ENCODE measurements around the gene CPNE9.
A peak's percentile ranks its signal among the peaks of the same experiment; 100 is the strongest.

Gene CPNE9, protein sequence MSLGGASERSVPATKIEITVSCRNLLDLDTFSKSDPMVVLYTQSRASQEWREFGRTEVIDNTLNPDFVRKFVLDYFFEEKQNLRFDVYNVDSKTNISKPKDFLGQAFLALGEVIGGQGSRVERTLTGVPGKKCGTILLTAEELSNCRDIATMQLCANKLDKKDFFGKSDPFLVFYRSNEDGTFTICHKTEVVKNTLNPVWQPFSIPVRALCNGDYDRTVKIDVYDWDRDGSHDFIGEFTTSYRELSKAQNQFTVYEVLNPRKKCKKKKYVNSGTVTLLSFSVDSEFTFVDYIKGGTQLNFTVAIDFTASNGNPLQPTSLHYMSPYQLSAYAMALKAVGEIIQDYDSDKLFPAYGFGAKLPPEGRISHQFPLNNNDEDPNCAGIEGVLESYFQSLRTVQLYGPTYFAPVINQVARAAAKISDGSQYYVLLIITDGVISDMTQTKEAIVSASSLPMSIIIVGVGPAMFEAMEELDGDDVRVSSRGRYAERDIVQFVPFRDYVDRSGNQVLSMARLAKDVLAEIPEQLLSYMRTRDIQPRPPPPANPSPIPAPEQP

DNA sequence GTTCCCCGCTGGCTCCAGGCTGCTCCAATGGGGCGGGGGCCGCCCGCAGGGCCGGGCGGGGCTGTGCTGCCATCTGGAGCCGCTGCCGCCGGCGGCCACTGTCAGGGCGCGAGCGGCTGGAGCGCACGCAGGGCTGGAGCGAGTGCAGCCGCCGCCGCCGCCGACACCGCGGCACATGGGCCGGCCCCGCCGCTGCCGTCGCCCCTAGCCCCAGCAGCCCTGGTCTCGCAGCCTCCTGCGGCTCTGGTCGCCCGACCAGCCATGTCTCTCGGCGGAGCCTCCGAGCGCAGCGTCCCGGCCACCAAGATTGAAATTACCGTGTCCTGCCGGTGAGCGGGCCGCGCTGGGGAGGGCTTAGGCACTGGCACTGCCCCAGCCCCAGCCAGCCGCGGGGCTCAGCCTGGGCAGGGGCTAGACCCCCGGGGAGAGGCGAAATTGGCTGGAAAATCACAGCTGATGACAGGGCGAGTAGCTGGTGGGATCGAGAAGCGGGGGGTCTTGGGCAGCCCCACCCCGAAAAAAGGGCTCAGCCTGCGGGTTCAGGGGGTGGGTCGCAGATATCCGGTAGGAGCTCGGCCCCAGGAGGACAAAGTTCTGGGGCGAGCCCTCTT lies at the start of gene CPNE9:
TSS of gene CPNE9 (plus strand) at position 98 of the 611 bp plus-strand sequence. CDS start at position 262, 164 bp downstream.
- Histone ChIP-seq H3K36me3 (peaks cover 10 to 42% (median 39%) of the 10 kb centered on the region in 3 donors), H3K9me3 (no peaks in the 10 kb centered on the region), H3K27ac (no peak within 1 kb of the TSS), H3K4me3 (peak within 1 kb of the TSS; percentile 3 to 37), H3K27me3 (peaks cover 0 to 20% of the 10 kb centered on the region in 2 donors), H3K4me1 (peaks cover 0 to 20% (median 17%) of the 10 kb centered on the region in 4 donors)
- TF ChIP-seq, protein P1, sequence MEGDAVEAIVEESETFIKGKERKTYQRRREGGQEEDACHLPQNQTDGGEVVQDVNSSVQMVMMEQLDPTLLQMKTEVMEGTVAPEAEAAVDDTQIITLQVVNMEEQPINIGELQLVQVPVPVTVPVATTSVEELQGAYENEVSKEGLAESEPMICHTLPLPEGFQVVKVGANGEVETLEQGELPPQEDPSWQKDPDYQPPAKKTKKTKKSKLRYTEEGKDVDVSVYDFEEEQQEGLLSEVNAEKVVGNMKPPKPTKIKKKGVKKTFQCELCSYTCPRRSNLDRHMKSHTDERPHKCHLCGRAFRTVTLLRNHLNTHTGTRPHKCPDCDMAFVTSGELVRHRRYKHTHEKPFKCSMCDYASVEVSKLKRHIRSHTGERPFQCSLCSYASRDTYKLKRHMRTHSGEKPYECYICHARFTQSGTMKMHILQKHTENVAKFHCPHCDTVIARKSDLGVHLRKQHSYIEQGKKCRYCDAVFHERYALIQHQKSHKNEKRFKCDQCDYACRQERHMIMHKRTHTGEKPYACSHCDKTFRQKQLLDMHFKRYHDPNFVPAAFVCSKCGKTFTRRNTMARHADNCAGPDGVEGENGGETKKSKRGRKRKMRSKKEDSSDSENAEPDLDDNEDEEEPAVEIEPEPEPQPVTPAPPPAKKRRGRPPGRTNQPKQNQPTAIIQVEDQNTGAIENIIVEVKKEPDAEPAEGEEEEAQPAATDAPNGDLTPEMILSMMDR (IDR thresholded peaks at IDR 0.05), result no peak
- DNase-seq, result no peak
- intact Hi-C loops (cut with DNase I; ENCODE audit: low total_unique reads), result no loop called here

DNA sequence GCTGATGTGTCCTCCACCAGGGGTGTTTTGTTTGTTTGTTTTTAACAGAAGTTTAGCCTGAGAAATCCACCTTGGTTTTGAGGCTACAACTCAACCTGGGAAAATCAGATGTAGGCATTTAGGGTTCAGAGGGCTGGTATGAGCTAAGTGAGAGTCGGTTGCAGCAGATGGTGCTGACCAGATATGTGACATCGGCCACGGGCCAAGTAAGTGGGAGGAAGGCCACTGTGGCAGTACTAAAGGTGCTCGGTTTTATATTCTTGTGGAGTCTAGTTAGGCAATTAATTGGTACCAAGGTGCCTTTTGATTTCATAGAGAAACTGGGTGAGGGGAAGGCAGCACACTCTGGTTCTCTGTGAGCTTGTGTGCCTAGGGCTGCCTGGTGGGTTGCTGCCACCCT lies 43.8 kb upstream of the CPNE9 start:
- no peak overlapping the region for H3K27ac ChIP-seq
- no peak overlapping the region for H3K4me3 ChIP-seq
- TF ChIP-seq, protein P1 (IDR thresholded peaks at IDR 0.05), result no peak
- no peaks in the 10 kb centered on the region for H3K27me3 ChIP-seq
- DNase-seq, result no peak
- intact Hi-C loops (cut with DNase I; ENCODE audit: low total_unique reads), result loop anchor here (10.0 kb wide), 1 partner anchor 305 kb away; no protein-coding TSS in a partner anchor
- peaks cover 64 to 96% (median 86%) of the 10 kb centered on the region in 3 donors for H3K36me3 ChIP-seq
- H3K9me3 ChIP-seq, result no peaks in the 10 kb centered on the region
- H3K4me1 ChIP-seq, result no peaks in the 10 kb centered on the region

- Histone ChIP-seq H3K27me3 (no peaks in the 10 kb centered on the region), H3K36me3 (peaks cover 67 to 96% (median 90%) of the 10 kb centered on the region in 3 donors), H3K4me3 (no peak overlapping the region), H3K9me3 (no peaks in the 10 kb centered on the region), H3K27ac (no peak overlapping the region), H3K4me1 (no peaks in the 10 kb centered on the region)
- DNase-seq, result no peak
- TF ChIP-seq, protein P1 (IDR thresholded peaks at IDR 0.05), result no peak
- intact Hi-C loops (cut with DNase I; ENCODE audit: low total_unique reads), result loop anchor here (10.0 kb wide), 1 partner anchor 306 kb away; no protein-coding TSS in a partner anchor
Observed at GRCh38 chr3:9660972-9661371, 42.7 kb upstream of the CPNE9 start.

DNA sequence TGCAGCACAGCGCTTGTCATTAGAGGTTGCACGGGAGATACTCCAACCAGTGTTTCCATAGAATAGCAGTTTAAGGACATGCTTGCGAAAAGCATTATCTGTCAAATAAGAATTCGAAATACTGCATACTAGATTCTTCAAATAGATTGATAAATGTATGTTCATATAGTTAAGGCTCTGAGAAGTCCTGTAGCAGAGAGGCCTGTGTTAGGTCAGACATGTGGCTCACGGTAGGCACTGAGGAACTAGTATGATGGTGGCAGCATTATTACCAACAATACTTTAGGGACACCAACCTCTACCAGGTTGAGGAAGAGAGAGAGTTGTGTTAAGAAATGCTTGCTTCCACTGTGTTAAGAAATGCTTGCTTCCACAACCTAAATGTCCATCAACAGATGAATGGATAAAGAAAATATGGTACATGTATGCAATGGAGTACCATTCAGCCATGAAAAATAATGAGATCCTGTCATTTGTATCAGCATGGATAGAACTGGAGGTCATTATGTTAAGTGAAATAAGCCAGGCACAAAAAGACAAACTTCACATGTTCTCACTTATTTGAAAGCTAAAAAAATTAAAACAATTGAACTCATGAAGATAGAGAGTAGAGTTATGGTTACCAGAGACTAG lies 39.4 kb upstream of the CPNE9 start:
- Histone ChIP-seq H3K9me3 (no peaks in the 10 kb centered on the region), H3K4me1 (peaks cover 0 to 2% (median 2%) of the 10 kb centered on the region in 4 donors), H3K27ac (no peak overlapping the region), H3K27me3 (no peaks in the 10 kb centered on the region), H3K4me3 (no peak overlapping the region), H3K36me3 (peaks cover 83 to 97% (median 92%) of the 10 kb centered on the region in 3 donors)
- intact Hi-C loops (cut with DNase I; ENCODE audit: low total_unique reads), result loop anchor here (10.0 kb wide), 1 partner anchor 309 kb away; no protein-coding TSS in a partner anchor
- TF ChIP-seq, protein P1 (IDR thresholded peaks at IDR 0.05), result no peak
- no peak for DNase-seq

GRCh38 chr3:9666704-9667445 lies 36.8 kb upstream of the CPNE9 start:
- Histone ChIP-seq H3K9me3 (no peaks in the 10 kb centered on the region), H3K36me3 (peaks cover 88 to 97% (median 96%) of the 10 kb centered on the region in 3 donors), H3K27ac (no peak overlapping the region), H3K4me3 (no peak overlapping the region), H3K27me3 (no peaks in the 10 kb centered on the region), H3K4me1 (peaks cover 0 to 17% (median 15%) of the 10 kb centered on the region in 4 donors)
- intact Hi-C loops (cut with DNase I; ENCODE audit: low total_unique reads), result loop anchor here (10.0 kb wide), 1 partner anchor 312 kb away; no protein-coding TSS in a partner anchor
- TF ChIP-seq, protein P1 (IDR thresholded peaks at IDR 0.05), result no peak
- no peak for DNase-seq

All from tibial artery (tissue), 4 donors.